ENCODE measurements around the gene VSTM4.

Gene VSTM4

GRCh38 chr10:49005270-49005669 is 110.1 kb downstream of the VSTM4 start:
- DNase-seq (ENCODE audit: low read depth): no peak

- DNase-seq (ENCODE audit: low read depth): no peak
Measured at GRCh38 chr10:49001870-49002672, 113.3 kb downstream of the VSTM4 start.

- DNase-seq (ENCODE audit: low read depth): no peak
Measured at GRCh38 chr10:49001402-49001801, 113.9 kb downstream of the VSTM4 start.

GRCh38 chr10:49000437-49001398 is 114.6 kb downstream of the VSTM4 start:
- DNase-seq (ENCODE audit: low read depth): no peak

GRCh38 chr10:48999346-48999745 is 116.0 kb downstream of the VSTM4 start:
- DNase-seq (ENCODE audit: low read depth): no peak

GRCh38 chr10:48996329-48996728 is 119.0 kb downstream of the VSTM4 start:
- no peak for DNase-seq (ENCODE audit: low read depth)

- DNase-seq (ENCODE audit: low read depth): no peak
Measured at GRCh38 chr10:48993627-48994026, 121.7 kb downstream of the VSTM4 start.

- DNase-seq (ENCODE audit: low read depth): no peak
Measured at GRCh38 chr10:48990226-48990625, 125.1 kb downstream of the VSTM4 start.

GRCh38 chr10:48985621-48986158 is 129.6 kb downstream of the VSTM4 start:
- DNase-seq (ENCODE audit: low read depth): no peak

- DNase-seq (ENCODE audit: low read depth): no peak
Measured at GRCh38 chr10:48983648-48984351, 131.5 kb downstream of the VSTM4 start.

- no peak for DNase-seq (ENCODE audit: low read depth)
Measured at GRCh38 chr10:48982584-48982983, 132.7 kb downstream of the VSTM4 start.

- DNase-seq (ENCODE audit: low read depth): peak; percentile 13
Measured at GRCh38 chr10:48981310-48981907, 133.9 kb downstream of the VSTM4 start.

GRCh38 chr10:48978318-48978717 is 137.0 kb downstream of the VSTM4 start:
- DNase-seq (ENCODE audit: low read depth): no peak

- DNase-seq (ENCODE audit: low read depth): no peak
Measured at GRCh38 chr10:48976196-48976595, 139.1 kb downstream of the VSTM4 start.

GRCh38 chr10:48974510-48975156 is 140.7 kb downstream of the VSTM4 start:
- DNase-seq (ENCODE audit: low read depth): no peak

- no peak for DNase-seq (ENCODE audit: low read depth)
Measured at GRCh38 chr10:48973065-48973464, 142.3 kb downstream of the VSTM4 start.

- DNase-seq (ENCODE audit: low read depth): no peak
Measured at GRCh38 chr10:48970654-48971053, 144.7 kb downstream of the VSTM4 start.

GRCh38 chr10:48970046-48970445 is 145.3 kb downstream of the VSTM4 start:
- DNase-seq (ENCODE audit: low read depth): no peak

- no peak for DNase-seq (ENCODE audit: low read depth)
Measured at GRCh38 chr10:48968036-48968435, 147.3 kb downstream of the VSTM4 start.

- no peak for DNase-seq (ENCODE audit: low read depth)
Measured at GRCh38 chr10:48965460-48965859, 149.9 kb downstream of the VSTM4 start.

All from activated T-cell treated with anti-CD3 and anti-CD28 coated beads for 1 hour (primary cell).